HepG2 (cell line): ENCODE data around the gene HMBS. TPM values are rescaled to one million over a fixed set of nuclear protein-coding genes. Genes with fewer than 3 reads are reported as not detected.
A peak's percentile ranks its signal among the peaks of the same experiment; 100 is the strongest.

Source experiments
- ATAC-seq: fragments of 200-7000 bp; cut with Tn5 transposase; 3 replicates; pipeline ENCODE4 v1.9.1; 2020; ENCODE audit warnings: mild to moderate bottlenecking, moderate library complexity
- BruUV-seq: library from RNA; stranded (reverse); fragments of 400-500 nt; replicated peaks from 2 replicates; lab custom pipeline; 2021; lab: Mats Ljungman, UMichigan
- CTCF ChIA-PET: fragments of 300-600 bp; formaldehyde crosslinking; extraction: SDS; loops from one replicate; lab custom pipeline; 2021; ENCODE audit warnings: low total read pairs, inconsistent platforms, low intra/inter-chr PET ratio; lab: Yijun Ruan, JAX
- POLR2A ChIA-PET: fragments of 350-600 bp; sonication (Branson Sonifier 250); formaldehyde crosslinking; loops from one replicate; lab custom pipeline; 2020; ENCODE audit warnings: antibody characterized with exemption, inconsistent platforms; lab: Yijun Ruan, JAX
- DNase-seq: peaks from one replicate; pipeline ENCODE4 v3.0.0-alpha.2; 2015; ENCODE audit warnings: low spot score
- FAIRE-seq: peaks from 3 replicates; lab custom pipeline; 2011; peaks lifted over from hg19 to GRCh38; lab: Jason Lieb, UNC
- H2AFZ ChIP-seq: one replicate; pipeline ENCODE4 v1.6.1; 2011; ENCODE audit warnings: low read length, inconsistent platforms
- H3K27ac ChIP-seq: fragments of 300-600 bp; 3 replicates; pipeline ENCODE4 v1.8.0; 2011; ENCODE audit warnings: mixed run types, mild to moderate bottlenecking, mixed read lengths, low read length, inconsistent platforms; ENCODE audit not compliant: insufficient read depth; ENCODE audit errors: extremely low read length
- H3K27me3 ChIP-seq, 2 experiments: fragments of 200-600 bp in 1 of 2; 2 replicates in 1 of 2; 3 replicates in 1 of 2; pipeline versions ENCODE4 v1.6.0 to v1.8.0; 2011; ENCODE audit warnings: low read length in 2 of 2, mild to moderate bottlenecking in 2 of 2, moderate library complexity in 2 of 2, inconsistent platforms in 1 of 2; ENCODE audit not compliant: insufficient read depth in 2 of 2, control insufficient read depth in 1 of 2
- H3K36me3 ChIP-seq, 2 experiments: fragments of 200-600 bp in 1 of 2; replicated peaks in 1 of 2; 2 replicates in 1 of 2; 3 replicates in 1 of 2; pipeline versions ENCODE4 v1.5.1 to v1.8.0; 2011; ENCODE audit warnings: low read length in 2 of 2, inconsistent platforms in 1 of 2; ENCODE audit not compliant: insufficient read depth in 2 of 2, control insufficient read depth in 1 of 2
- H3K4me1 ChIP-seq: 2 replicates; pipeline ENCODE4 v1.5.1; 2012; ENCODE audit warnings: low read length, inconsistent platforms; ENCODE audit not compliant: insufficient read depth
- H3K4me2 ChIP-seq: 2 replicates; pipeline ENCODE4 v1.6.0; 2011; ENCODE audit warnings: low read depth, low read length, inconsistent platforms
- H3K4me3 ChIP-seq, 3 experiments: fragments of 200-600 bp in 1 of 3; sonication (generic), shearing (Covaris generic) in 1 of 3; replicated peaks in 1 of 3; 2 replicates each; pipeline ENCODE4 v1.5.1; 2011 to 2016; ENCODE audit warnings: low read length in 3 of 3, inconsistent platforms in 2 of 3, low read depth in 2 of 3, mild to moderate bottlenecking in 2 of 3, control low read depth in 1 of 3, mixed read lengths in 1 of 3; ENCODE audit not compliant: insufficient read depth in 1 of 3
- H3K79me2 ChIP-seq: one replicate; pipeline ENCODE4 v1.6.1; 2011; ENCODE audit warnings: low read length, inconsistent platforms; ENCODE audit not compliant: insufficient read depth
- H3K9ac ChIP-seq: 2 replicates; pipeline ENCODE4 v1.6.0; 2011; ENCODE audit warnings: mild to moderate bottlenecking, low read depth, low read length, inconsistent platforms; ENCODE audit not compliant: insufficient read depth
- H3K9me3 ChIP-seq: 2 replicates; pipeline ENCODE4 v1.5.1; 2012; ENCODE audit warnings: mild to moderate bottlenecking, low read length
- H4K20me1 ChIP-seq: 2 replicates; pipeline ENCODE4 v1.6.0; 2011; ENCODE audit warnings: inconsistent platforms, mild to moderate bottlenecking, low read length, moderate library complexity; ENCODE audit not compliant: insufficient read depth
- EED ChIP-seq: sonication (generic); formaldehyde crosslinking; IDR thresholded peaks from 2 replicates; pipeline ENCODE4 v1.5.0; 2020; ENCODE audit warnings: mild to moderate bottlenecking, missing genetic modification reagents
- HDAC6 ChIP-seq: fragments of 200-600 bp; sonication (generic); IDR thresholded peaks from 2 replicates; pipeline ENCODE4 v1.7.0; 2017; ENCODE audit warnings: mild to moderate bottlenecking, antibody characterized with exemption, low read length, low read depth
- MBD4 ChIP-seq: IDR thresholded peaks from 2 replicates; pipeline ENCODE4 v1.6.1; 2012; ENCODE audit warnings: low read length, inconsistent platforms, borderline replicate concordance
- PAWR ChIP-seq: sonication (generic); formaldehyde crosslinking; IDR thresholded peaks from 2 replicates; pipeline ENCODE4 v1.4.0; 2020; ENCODE audit warnings: missing genetic modification reagents, mild to moderate bottlenecking, borderline replicate concordance
- POLR2G ChIP-seq: fragments of 200-400 bp; formaldehyde crosslinking; IDR thresholded peaks from 2 replicates; pipeline ENCODE4 v1.6.1; 2018; ENCODE audit warnings: mild to moderate bottlenecking, low read depth, low read length, moderate library complexity
- SP2 ChIP-seq: sonication (generic); formaldehyde crosslinking; IDR thresholded peaks from 2 replicates; pipeline ENCODE4 v1.5.1; 2020; ENCODE audit warnings: mild to moderate bottlenecking, missing genetic modification reagents
- TERF1 ChIP-seq: sonication (generic); formaldehyde crosslinking; IDR thresholded peaks from 2 replicates; pipeline ENCODE4 v1.8.0; 2022; ENCODE audit warnings: mild to moderate bottlenecking, missing genetic modification reagents, moderate library complexity
- THAP11 ChIP-seq: IDR thresholded peaks from 2 replicates; pipeline ENCODE4 v1.6.1; 2016; ENCODE audit warnings: missing biosample characterization, missing genetic modification reagents
- ZFAT ChIP-seq: sonication (generic); formaldehyde crosslinking; conservative IDR thresholded peaks from 2 replicates; pipeline ENCODE4 v1.8.1; 2023; ENCODE audit warnings: missing genetic modification reagents, inconsistent platforms
- ZNF20 ChIP-seq: sonication (generic); formaldehyde crosslinking; IDR thresholded peaks from 2 replicates; pipeline ENCODE4 v1.4.0; 2020; ENCODE audit warnings: mild to moderate bottlenecking, moderate library complexity, missing genetic modification reagents
- ZNF24 ChIP-seq: fragments of 450-650 bp; IDR thresholded peaks from 2 replicates; pipeline ENCODE4 v1.6.1; 2017; ENCODE audit warnings: antibody characterized with exemption, mild to moderate bottlenecking
- ZNF331 ChIP-seq: sonication (generic); formaldehyde crosslinking; IDR thresholded peaks from 2 replicates; pipeline ENCODE4 v1.4.0; 2020; ENCODE audit warnings: missing genetic modification reagents
- ZNF644 ChIP-seq: IDR thresholded peaks from 2 replicates; pipeline ENCODE4 v1.6.1; 2016; ENCODE audit warnings: low read depth
- ZNF660 ChIP-seq: sonication (generic); formaldehyde crosslinking; IDR thresholded peaks from 2 replicates; pipeline ENCODE4 v1.5.1; 2020; ENCODE audit warnings: mild to moderate bottlenecking, low read depth, missing genetic modification reagents, borderline replicate concordance
- ZNF709 ChIP-seq: sonication (generic); formaldehyde crosslinking; IDR thresholded peaks from 2 replicates; pipeline ENCODE4 v1.5.0; 2020; ENCODE audit warnings: mild to moderate bottlenecking, missing genetic modification reagents
- WGBS: methylation state at CpG from one replicate; pipeline ENCODE4 v1.1.6; 2017; ENCODE audit warnings: low lambda C conversion rate; 5-methylcytosine and 5-hydroxymethylcytosine counted together
- in situ Hi-C: cut with HindIII; loops from 2 replicates; pipeline ENCODE4 v1.10.0; 2017; ENCODE audit warnings: low pct_unique_long_range_greater_than_20kb; ENCODE audit not compliant: extremely low pct_ligation_motif_present
- intact Hi-C: fragments of 100-400 bp; cut with micrococcal nuclease; formaldehyde crosslinking; loops from one replicate; pipeline ENCODE4 v1.10.0; 2022; ENCODE audit not compliant: unreplicated experiment
- polyA plus RNA-seq, 8 experiments: library from polyadenylated mRNA; depleted of rRNA in 3 of 8; stranded (reverse) in 7 of 8; unstranded in 1 of 8; fragments of >200 nt; fragmentation: Illumina TruSeq in 4 of 8; extraction: Trizol in 4 of 8; gene quantifications; 2 replicates each; pipeline versions ENCODE4 v1.2.1 to v1.2.3, GENCODE V29; 2011 to 2016; ENCODE audit warnings: low read depth in 4 of 8, missing spikeins in 1 of 8, mixed read lengths in 1 of 8; ENCODE audit not compliant: insufficient read depth in 1 of 8
- total RNA-seq, 5 experiments: library from RNA; depleted of rRNA; stranded (reverse); fragments of >200 nt; fragmentation: Illumina TruSeq; extraction: Trizol; gene quantifications; 2 replicates each; pipeline ENCODE4 v1.2.3, GENCODE V29; 2016; ENCODE audit warnings: low read depth in 1 of 5
- TF ChIP-seq, protein P1 (sequence below): sonication (generic); formaldehyde crosslinking; IDR thresholded peaks from 2 replicates; pipeline ENCODE4 v1.4.0; 2020; ENCODE audit warnings: missing genetic modification reagents, borderline replicate concordance
- TF ChIP-seq, protein P2 (sequence below): sonication (generic); formaldehyde crosslinking; IDR thresholded peaks from 2 replicates; pipeline ENCODE4 v1.5.1; 2020; ENCODE audit warnings: missing genetic modification reagents, mild to moderate bottlenecking, borderline replicate concordance
- TF ChIP-seq, protein P3 (sequence below): IDR thresholded peaks from 2 replicates; pipeline ENCODE4 v1.6.1; 2012; ENCODE audit warnings: inconsistent platforms

HMBS gene
- total and polyA plus RNA-seq, 2 of the 13 experiments (the other 11 are each of a cell fraction or from before 2014, with no cell fraction given): 9.4 to 46.9 TPM

DNA sequence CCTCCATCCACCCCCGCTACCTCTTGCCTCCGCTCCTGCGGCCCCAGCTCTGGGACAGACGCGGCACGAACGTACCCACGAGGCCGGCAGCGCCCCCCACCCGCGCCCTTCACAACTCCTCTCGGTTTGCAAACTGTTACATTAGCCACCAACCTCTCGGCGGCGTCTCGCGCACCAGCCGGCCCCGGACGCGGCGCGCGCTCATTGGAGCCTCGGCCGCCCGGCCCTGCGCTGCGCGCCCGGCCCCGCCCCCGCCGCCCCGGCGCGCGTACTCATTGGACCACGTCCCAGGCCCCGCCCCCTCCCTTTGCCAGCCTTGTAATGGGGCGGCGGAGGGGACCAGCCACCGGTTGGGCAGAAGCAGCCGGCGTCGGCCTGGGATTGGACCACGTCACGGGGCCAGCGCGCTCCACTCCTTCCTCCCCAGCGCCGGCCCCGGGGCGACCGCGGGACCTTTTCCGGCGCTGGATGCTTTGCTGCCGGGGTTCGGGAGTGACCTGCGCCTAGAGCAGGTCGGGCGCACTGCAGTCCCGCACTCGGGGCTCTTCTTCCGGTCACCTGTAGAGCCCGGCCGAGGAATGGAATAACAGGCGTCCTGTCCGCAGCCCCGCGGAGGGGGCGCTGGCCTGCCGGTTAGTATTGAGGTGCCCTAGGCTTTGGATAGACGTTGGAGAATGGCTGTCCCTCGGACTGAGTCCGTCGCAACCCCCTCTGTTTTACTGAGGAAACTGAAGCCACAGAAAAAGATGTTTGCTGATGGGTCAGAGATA lies 27.5 kb upstream of the HMBS start, which contains the start of gene HYOU1:
Gene HYOU1 (minus strand): TSS at position 206 of the 770 bp plus-strand sequence. CDS start 1,045 bp downstream, outside the sequence.
- H3K4me3 ChIP-seq: peak within 1 kb of the TSS; percentile 75 to 87 (median 82)
- ChIA-PET POLR2A (interaction anchor here (0.6 to 2.5 kb wide), 19 partner anchors 10 to 383 kb away, joined by 3 to 20 read pairs (median 4); partner anchors contain the start of genes CENATAC, DPAGT1, HMBS and RPS25), CTCF (no interaction called here)
- peaks cover 20 to 32% of the 10 kb centered on the region in 2 experiments for H3K36me3 ChIP-seq
- H3K27me3 ChIP-seq: no peaks in the 10 kb centered on the region
- peak within 1 kb of the TSS; percentile 88 for H3K4me2 ChIP-seq
- H3K9me3 ChIP-seq: no peaks in the 10 kb centered on the region
- H3K27ac ChIP-seq: peak within 1 kb of the TSS; percentile 88
- intact Hi-C loops (loop anchor here (1.0 to 2.0 kb wide), 3 partner anchors 10 to 39 kb away; partner anchors contain the start of genes RPS25, TRAPPC4 and VPS11), in situ Hi-C loops (no loop called here)
- peak; percentile 15 for FAIRE-seq
- peak; percentile 93 for DNase-seq
- peak; percentile 92 for ATAC-seq
- H3K9ac ChIP-seq: peak within 1 kb of the TSS; percentile 99
- no TSS peak for BruUV-seq
- no peaks in the 10 kb centered on the region for H4K20me1 ChIP-seq
- WGBS: under 1% methylated on average over 35 of the region's 79 CpGs
- no peak within 1 kb of the TSS for H2AFZ ChIP-seq
- peaks cover 23% of the 10 kb centered on the region for H3K4me1 ChIP-seq
- peaks cover 25% of the 10 kb centered on the region for H3K79me2 ChIP-seq
- TF ChIP-seq, protein P1, sequence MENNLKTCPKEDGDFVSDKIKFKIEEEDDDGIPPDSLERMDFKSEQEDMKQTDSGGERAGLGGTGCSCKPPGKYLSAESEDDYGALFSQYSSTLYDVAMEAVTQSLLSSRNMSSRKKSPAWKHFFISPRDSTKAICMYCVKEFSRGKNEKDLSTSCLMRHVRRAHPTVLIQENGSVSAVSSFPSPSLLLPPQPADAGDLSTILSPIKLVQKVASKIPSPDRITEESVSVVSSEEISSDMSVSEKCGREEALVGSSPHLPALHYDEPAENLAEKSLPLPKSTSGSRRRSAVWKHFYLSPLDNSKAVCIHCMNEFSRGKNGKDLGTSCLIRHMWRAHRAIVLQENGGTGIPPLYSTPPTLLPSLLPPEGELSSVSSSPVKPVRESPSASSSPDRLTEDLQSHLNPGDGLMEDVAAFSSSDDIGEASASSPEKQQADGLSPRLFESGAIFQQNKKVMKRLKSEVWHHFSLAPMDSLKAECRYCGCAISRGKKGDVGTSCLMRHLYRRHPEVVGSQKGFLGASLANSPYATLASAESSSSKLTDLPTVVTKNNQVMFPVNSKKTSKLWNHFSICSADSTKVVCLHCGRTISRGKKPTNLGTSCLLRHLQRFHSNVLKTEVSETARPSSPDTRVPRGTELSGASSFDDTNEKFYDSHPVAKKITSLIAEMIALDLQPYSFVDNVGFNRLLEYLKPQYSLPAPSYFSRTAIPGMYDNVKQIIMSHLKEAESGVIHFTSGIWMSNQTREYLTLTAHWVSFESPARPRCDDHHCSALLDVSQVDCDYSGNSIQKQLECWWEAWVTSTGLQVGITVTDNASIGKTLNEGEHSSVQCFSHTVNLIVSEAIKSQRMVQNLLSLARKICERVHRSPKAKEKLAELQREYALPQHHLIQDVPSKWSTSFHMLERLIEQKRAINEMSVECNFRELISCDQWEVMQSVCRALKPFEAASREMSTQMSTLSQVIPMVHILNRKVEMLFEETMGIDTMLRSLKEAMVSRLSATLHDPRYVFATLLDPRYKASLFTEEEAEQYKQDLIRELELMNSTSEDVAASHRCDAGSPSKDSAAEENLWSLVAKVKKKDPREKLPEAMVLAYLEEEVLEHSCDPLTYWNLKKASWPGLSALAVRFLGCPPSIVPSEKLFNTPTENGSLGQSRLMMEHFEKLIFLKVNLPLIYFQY (CRISPR knock-in tag): 0 out of 2 replicates have a peak, but pooled peaks have one; percentile 27
- TF ChIP-seq TERF1: no peak
- peak; percentile 74 for TF ChIP-seq THAP11 (CRISPR knock-in tag)
- TF ChIP-seq ZNF24: no peak
- peak; percentile 81 for TF ChIP-seq POLR2G
- TF ChIP-seq, protein P2, sequence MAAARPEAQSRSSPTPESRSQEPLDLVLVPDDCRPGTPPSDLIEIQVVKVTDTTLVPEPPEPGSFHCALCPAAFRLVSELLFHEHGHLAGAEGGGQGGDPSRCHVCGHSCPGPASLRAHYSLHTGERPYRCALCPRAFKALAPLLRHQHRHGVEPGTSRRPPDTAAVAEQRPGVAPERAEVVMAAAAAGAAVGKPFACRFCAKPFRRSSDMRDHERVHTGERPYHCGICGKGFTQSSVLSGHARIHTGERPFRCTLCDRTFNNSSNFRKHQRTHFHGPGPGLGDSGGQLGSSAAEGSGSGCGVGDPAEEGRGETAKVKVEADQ: no peak
- no peak for TF ChIP-seq MBD4
- no peak for TF ChIP-seq ZNF660 (CRISPR knock-in tag)
- no peak for TF ChIP-seq PAWR (CRISPR knock-in tag)
- TF ChIP-seq ZNF709 (CRISPR knock-in tag): no peak
- no peak for TF ChIP-seq ZFAT (CRISPR knock-in tag)
- no peak for TF ChIP-seq EED (CRISPR knock-in tag)
- 0 out of 2 replicates have a peak, but pooled peaks have one; percentile 37 for TF ChIP-seq ZNF331
- TF ChIP-seq SP2 (CRISPR knock-in tag): peak; percentile 74
- TF ChIP-seq ZNF644 (CRISPR knock-in tag): 0 out of 2 replicates have a peak, but pooled peaks have one; percentile 31
- TF ChIP-seq ZNF20 (CRISPR knock-in tag): no peak
- TF ChIP-seq HDAC6: no peak
- TF ChIP-seq, protein P3, sequence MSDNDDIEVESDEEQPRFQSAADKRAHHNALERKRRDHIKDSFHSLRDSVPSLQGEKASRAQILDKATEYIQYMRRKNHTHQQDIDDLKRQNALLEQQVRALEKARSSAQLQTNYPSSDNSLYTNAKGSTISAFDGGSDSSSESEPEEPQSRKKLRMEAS: peak; percentile 79
